Activated CD4-positive, alpha-beta T cell treated with anti-CD3 and anti-CD28 coated beads, Interleukin-2, amount 10 ng/mL, durations not matched to agents 24 days and 14 days (primary cell): ENCODE results near the gene PPP1R9B. TPM values are rescaled to one million over a fixed set of nuclear protein-coding genes. Genes with fewer than 3 reads are reported as not detected.

Experiments used
- DNase-seq: peaks from one replicate; pipeline ENCODE4 v3.0.0; 2022
- H3K27ac Mint-ChIP-seq: one replicate; pipeline ENCODE4 v1.8.0; 2022; ENCODE audit warnings: mild to moderate bottlenecking, mixed read lengths
- H3K27me3 Mint-ChIP-seq: one replicate; pipeline ENCODE4 v1.8.0; 2022; ENCODE audit warnings: mixed read lengths
- H3K36me3 Mint-ChIP-seq: one replicate; pipeline ENCODE4 v1.8.0; 2022; ENCODE audit warnings: low read depth, mild to moderate bottlenecking, mixed read lengths
- H3K4me1 Mint-ChIP-seq: one replicate; pipeline ENCODE4 v1.8.0; 2021; ENCODE audit warnings: mixed read lengths
- H3K4me3 Mint-ChIP-seq: one replicate; pipeline ENCODE4 v1.8.0; 2022; ENCODE audit warnings: mild to moderate bottlenecking, moderate library complexity, mixed read lengths
- H3K9me3 Mint-ChIP-seq: one replicate; pipeline ENCODE4 v1.8.0; 2021; ENCODE audit warnings: mixed read lengths
- intact Hi-C: fragments of 100-400 bp; cut with micrococcal nuclease; formaldehyde crosslinking; loops from one replicate; pipeline ENCODE4 v1.15.1; 2023
- total RNA-seq: library from RNA; stranded (reverse); gene quantifications from 2 replicates; pipeline ENCODE4 v1.2.3, GENCODE V29; 2022

PPP1R9B gene
- total RNA-seq, 1 donor from 2014 or later, result 91.3 TPM

- Mint-ChIP-seq H3K27ac (peak within 1 kb of the TSS; percentile 66), H3K27me3 (peaks cover 31% of the 10 kb centered on the region), H3K36me3 (peaks cover 30% of the 10 kb centered on the region), H3K9me3 (no peaks in the 10 kb centered on the region), H3K4me1 (peaks cover 28% of the 10 kb centered on the region), H3K4me3 (peak within 1 kb of the TSS; percentile 81)
- DNase-seq, result peak; percentile 85
- intact Hi-C loops, result no loop called here
Measured at GRCh38 chr17:50129728-50130558, 20.5 kb downstream of the PPP1R9B start, which contains the start of gene SAMD14. TSS of gene SAMD14 (minus strand) at chr17:50130160. CDS start at chr17:50124959, 5,201 bp downstream.

- Mint-ChIP-seq H3K9me3 (no peaks in the 10 kb centered on the region), H3K4me1 (peaks cover 28% of the 10 kb centered on the region), H3K27me3 (peaks cover 31% of the 10 kb centered on the region), H3K27ac (no peak overlapping the region), H3K36me3 (peaks cover 30% of the 10 kb centered on the region), H3K4me3 (peak overlapping the region; percentile 81)
- intact Hi-C loops, result no loop called here
- no peak for DNase-seq
Measured at GRCh38 chr17:50129353-50129727, 21.1 kb downstream of the PPP1R9B start.

- Mint-ChIP-seq H3K27ac (no peak overlapping the region), H3K27me3 (peaks cover 31% of the 10 kb centered on the region), H3K9me3 (no peaks in the 10 kb centered on the region), H3K4me1 (peaks cover 28% of the 10 kb centered on the region), H3K36me3 (peaks cover 26% of the 10 kb centered on the region), H3K4me3 (peak overlapping the region; percentile 58)
- no peak for DNase-seq
- intact Hi-C loops, result no loop called here
Measured at GRCh38 chr17:50128441-50129352, 21.8 kb downstream of the PPP1R9B start.

- peaks cover 28% of the 10 kb centered on the region for H3K4me1 Mint-ChIP-seq
- H3K9me3 Mint-ChIP-seq, result no peaks in the 10 kb centered on the region
- H3K4me3 Mint-ChIP-seq, result no peak overlapping the region
- H3K27me3 Mint-ChIP-seq, result peaks cover 34% of the 10 kb centered on the region
- H3K27ac Mint-ChIP-seq, result no peak overlapping the region
- intact Hi-C loops, result no loop called here
- DNase-seq, result no peak
- peaks cover 19% of the 10 kb centered on the region for H3K36me3 Mint-ChIP-seq
Measured at GRCh38 chr17:50127697-50128361, 22.6 kb downstream of the PPP1R9B start.

DNA sequence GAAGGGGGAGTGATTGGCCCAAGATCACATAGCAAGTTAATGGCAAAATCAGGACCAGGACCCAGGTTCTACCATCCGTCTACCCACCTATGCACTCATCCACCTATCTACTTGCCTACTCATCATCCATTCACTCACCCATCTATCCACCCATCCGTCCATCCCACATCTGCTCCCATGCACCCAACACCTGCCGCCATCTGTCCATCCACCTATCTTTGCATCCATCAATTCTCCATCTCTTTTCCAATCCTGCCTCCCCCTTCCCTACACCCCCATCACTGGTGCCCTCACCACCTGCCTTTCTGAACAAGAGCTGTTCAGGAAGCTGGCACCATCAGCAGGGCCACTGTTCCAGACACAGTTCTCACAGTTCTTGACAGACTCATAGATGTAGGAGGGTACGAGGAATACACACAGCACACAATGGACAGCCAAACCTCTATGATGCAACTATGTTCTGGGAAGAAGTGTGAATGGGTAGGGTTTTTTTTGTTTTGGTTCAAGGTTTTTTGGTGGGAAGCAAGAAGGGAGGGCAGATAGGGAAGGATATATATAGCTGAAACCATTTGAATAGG, 25.0 kb downstream of the PPP1R9B start:
- intact Hi-C loops, result no loop called here
- peaks cover 45% of the 10 kb centered on the region for H3K27me3 Mint-ChIP-seq

DNA sequence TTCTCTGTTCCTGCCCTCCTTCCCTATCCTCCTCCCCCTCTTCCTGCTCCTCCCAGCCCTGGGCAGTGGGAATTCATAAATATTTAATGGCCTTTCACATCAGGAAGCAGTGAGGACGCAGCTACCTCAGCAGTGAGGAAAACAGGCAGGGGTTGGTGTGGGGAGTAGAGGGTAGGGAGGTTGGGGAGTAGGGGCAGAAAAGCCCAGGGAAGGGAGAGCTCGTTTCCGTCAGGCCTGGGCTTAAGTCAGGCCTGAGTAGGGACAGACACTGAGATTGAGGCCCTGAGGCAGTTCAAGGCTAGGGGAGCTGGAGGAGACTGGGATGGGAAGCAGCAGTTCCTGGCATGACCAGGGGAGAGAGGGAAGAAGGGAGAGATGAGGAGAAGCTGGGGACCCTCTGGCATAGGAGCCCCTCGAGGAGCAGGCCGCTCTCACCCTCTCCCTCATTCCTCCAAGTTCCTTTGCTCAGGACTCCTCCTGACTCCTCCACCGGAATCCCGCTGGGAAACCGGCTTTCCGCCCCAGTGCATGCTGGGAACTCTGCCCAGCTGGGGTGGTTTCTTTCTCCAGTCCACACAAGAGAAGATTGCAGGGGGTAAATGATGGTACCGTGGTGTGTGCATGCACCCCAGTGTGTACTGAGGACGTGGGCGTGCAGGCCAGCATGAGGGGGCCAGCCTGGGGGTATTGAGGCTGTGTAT, 26.7 kb downstream of the PPP1R9B start:
- DNase-seq, result no peak
- H3K4me3 Mint-ChIP-seq, result no peak overlapping the region
- H3K36me3 Mint-ChIP-seq, result peaks cover 3% of the 10 kb centered on the region
- no peaks in the 10 kb centered on the region for H3K9me3 Mint-ChIP-seq
- peaks cover 56% of the 10 kb centered on the region for H3K27me3 Mint-ChIP-seq
- intact Hi-C loops, result no loop called here
- H3K27ac Mint-ChIP-seq, result no peak overlapping the region
- H3K4me1 Mint-ChIP-seq, result peaks cover 8% of the 10 kb centered on the region

More for the DNA sequence above, 25.0 kb downstream of the PPP1R9B start:
- peaks cover 10% of the 10 kb centered on the region for H3K4me1 Mint-ChIP-seq
- H3K4me3 Mint-ChIP-seq, result no peak overlapping the region
- no peak overlapping the region for H3K27ac Mint-ChIP-seq
- DNase-seq, result no peak
- H3K36me3 Mint-ChIP-seq, result peaks cover 3% of the 10 kb centered on the region
- H3K9me3 Mint-ChIP-seq, result no peaks in the 10 kb centered on the region

- peaks cover 56% of the 10 kb centered on the region for H3K27me3 Mint-ChIP-seq
Measured at GRCh38 chr17:50122945-50123344, 27.5 kb downstream of the PPP1R9B start.

DNA sequence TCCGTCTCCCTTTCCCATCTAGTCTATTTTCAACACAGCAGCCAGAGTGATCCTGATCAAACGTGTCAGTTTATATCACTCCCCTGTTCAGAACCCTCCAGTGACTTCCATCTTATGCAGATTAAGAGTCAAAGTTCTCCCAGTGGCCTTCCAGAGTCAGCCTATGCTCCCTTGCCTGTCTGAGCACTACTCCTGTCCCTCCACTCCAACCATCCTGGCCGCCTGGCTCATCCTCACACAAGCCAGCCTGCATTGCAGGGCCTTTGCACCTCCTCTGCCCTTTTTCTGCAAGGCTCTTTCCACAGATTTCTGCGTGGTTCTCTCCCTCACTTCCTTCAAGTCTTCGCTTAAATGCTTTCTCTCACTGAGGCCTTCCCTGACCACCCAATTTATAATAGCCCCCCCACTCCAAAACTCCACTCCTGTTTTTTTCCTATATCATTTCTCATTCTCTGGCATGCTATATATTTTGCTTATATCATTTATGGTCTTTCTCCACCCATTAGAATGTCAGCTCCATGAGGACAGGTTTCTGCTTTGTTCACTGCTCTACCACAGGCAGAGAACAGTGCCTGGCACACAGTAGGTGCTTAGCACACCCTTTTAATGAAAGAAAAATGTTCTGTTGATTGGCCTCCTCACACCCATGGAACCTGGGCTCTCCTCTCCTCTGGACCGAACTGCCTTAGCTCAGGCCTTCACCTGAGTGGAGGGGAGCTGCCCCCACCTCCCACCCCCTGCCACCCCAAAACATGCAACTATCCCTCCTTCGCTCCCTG, 29.8 kb downstream of the PPP1R9B start:
- no peak overlapping the region for H3K4me3 Mint-ChIP-seq
- no peaks in the 10 kb centered on the region for H3K9me3 Mint-ChIP-seq
- no peak overlapping the region for H3K27ac Mint-ChIP-seq
- peaks cover 61% of the 10 kb centered on the region for H3K27me3 Mint-ChIP-seq
- no peaks in the 10 kb centered on the region for H3K36me3 Mint-ChIP-seq
- intact Hi-C loops, result no loop called here
- H3K4me1 Mint-ChIP-seq, result peaks cover 7% of the 10 kb centered on the region
- no peak for DNase-seq

More at GRCh38 chr17:50122945-50123344, 27.5 kb downstream of the PPP1R9B start:
- Mint-ChIP-seq H3K4me1 (peaks cover 4% of the 10 kb centered on the region), H3K4me3 (no peak overlapping the region), H3K36me3 (no peaks in the 10 kb centered on the region), H3K27ac (no peak overlapping the region), H3K9me3 (no peaks in the 10 kb centered on the region)
- DNase-seq, result no peak
- intact Hi-C loops, result no loop called here

DNA sequence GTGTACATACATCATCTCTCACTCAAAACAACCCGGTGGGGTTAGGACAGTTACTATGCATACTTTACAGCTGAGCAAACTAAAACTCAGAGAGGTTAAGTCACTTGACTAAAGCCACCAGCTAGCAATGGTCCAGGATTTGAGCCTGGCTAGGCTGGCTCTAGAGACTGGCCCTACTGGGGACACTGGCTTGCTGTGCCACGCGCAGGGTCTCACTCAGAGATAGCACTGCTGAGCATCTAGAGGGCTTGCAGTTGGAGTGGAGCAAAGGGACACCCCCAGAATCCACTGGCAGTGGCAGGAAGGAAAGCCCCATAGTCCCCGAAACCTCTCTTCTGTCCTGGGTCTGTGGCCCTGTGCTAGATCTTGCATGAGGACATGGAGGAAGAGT, 31.7 kb downstream of the PPP1R9B start:
- H3K9me3 Mint-ChIP-seq, result no peaks in the 10 kb centered on the region
- intact Hi-C loops, result no loop called here
- H3K4me3 Mint-ChIP-seq, result no peak overlapping the region
- no peaks in the 10 kb centered on the region for H3K36me3 Mint-ChIP-seq
- H3K27ac Mint-ChIP-seq, result no peak overlapping the region
- H3K27me3 Mint-ChIP-seq, result peaks cover 63% of the 10 kb centered on the region
- DNase-seq, result no peak
- H3K4me1 Mint-ChIP-seq, result peaks cover 10% of the 10 kb centered on the region

DNA sequence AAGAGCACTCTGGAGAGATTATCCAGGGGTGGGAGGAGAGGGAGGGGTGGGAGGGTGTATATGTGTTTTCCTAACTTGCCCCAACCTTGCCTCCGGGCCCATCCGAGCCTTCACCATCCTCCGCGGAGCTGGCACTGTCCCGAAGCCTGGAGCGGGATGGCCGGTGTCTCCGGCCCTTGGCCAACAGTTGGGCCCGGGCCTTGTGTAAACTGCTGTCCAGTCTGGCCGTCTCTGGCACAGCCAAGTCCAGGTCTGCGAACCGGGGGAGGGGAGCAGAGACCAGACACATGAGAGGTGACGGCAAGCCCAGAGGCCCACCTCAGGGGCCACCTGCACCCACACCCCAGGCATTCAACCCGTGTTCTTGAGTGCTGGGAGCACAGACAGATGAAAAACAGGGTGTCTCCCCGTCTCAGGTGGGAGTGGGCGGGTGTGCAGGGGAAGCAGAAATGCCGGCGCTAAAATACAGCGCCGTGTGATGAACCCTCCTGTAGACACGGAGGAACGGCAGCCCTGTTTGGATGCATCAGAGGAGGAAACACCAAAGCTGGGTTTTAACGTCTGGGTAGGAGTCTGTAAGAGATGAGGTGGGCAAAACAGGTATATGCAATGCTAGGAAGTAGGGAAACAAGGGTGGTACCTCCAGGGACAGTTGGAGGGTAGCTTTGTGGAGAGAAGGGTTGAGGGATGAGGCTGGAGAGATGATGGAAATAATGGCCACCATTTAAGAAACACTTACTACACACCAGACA, 32.2 kb downstream of the PPP1R9B start:
- Mint-ChIP-seq H3K4me1 (peaks cover 10% of the 10 kb centered on the region), H3K27ac (no peak overlapping the region), H3K36me3 (no peaks in the 10 kb centered on the region), H3K9me3 (no peaks in the 10 kb centered on the region), H3K27me3 (peaks cover 63% of the 10 kb centered on the region), H3K4me3 (no peak overlapping the region)
- intact Hi-C loops, result no loop called here
- DNase-seq, result no peak

DNA sequence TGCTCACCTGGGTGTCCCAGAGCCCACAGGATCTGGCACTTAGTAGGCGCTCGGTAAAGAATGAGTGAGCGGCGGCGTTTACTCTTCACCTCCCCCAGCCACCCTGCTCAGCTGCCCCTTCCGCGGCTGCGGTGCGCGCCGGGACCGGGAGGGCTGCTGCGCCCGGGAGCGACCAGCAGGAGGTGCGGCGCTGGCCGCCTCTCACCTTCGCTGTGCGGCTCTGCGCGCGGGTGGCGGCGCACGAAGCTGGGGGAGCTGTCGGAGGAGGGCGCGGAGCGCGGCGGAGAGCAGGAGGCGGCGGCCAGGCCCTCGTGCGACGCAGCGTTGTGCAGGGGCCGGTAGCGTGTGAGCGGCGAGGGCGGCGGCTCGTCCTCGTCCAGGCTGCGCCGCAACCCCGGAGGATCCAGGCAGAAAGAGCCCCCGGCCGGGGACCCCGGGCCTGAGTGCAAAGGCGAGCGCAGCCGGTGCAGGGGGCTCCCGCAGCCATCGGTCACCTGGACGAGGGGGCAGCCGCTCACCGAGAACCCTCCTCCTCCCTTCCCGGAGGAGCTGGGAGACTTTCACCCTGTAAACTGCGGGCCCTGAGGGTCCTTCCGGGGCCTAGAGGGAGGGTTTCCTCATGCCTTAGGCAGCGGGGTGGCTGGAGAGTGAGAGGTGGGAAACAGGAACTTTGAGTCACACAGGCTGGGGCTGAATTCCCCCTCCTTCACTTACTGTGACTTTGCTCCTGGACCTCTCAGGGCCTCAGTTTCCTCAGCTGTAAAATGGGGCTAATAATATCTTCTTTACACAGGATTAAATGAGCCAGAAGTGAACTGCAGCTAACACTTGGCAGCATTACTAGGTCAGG, 33.0 kb downstream of the PPP1R9B start:
- Mint-ChIP-seq H3K27me3 (peaks cover 56% of the 10 kb centered on the region), H3K27ac (no peak overlapping the region), H3K36me3 (no peaks in the 10 kb centered on the region), H3K4me3 (peak overlapping the region; percentile 65), H3K4me1 (peaks cover 10% of the 10 kb centered on the region), H3K9me3 (no peaks in the 10 kb centered on the region)
- intact Hi-C loops, result loop anchor here (2.0 kb wide), 1 partner anchor 23 kb away; no protein-coding TSS in a partner anchor
- DNase-seq, result peak; percentile 91
